ENCODE results near the gene ERN2.
A peak's percentile ranks its signal among the peaks of the same experiment; 100 is the strongest.

ERN2 gene

GRCh38 chr16:23683487-23683886 is 29.5 kb downstream of the ERN2 start:
- no peak for DNase-seq

DNA sequence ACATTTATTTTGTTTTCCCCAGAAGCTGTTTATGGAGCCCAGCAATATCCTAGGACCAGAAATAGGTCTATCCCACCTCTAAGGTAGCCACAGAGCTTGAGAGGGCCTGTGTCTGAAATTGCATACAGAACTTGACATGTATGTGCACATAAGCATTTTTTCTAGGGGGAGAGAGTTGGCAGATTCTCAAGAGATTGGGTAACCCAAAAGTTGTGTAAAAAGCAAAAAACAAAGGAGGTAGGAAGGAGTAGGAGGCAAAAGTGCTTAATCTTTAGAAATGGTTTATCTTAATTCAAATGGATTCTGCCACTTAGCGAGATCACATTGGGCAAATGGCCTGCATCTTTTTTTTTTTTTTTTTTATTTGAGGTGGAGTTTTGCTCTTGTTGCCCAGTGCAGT is 30.8 kb downstream of the ERN2 start:
- no peak for DNase-seq

DNA sequence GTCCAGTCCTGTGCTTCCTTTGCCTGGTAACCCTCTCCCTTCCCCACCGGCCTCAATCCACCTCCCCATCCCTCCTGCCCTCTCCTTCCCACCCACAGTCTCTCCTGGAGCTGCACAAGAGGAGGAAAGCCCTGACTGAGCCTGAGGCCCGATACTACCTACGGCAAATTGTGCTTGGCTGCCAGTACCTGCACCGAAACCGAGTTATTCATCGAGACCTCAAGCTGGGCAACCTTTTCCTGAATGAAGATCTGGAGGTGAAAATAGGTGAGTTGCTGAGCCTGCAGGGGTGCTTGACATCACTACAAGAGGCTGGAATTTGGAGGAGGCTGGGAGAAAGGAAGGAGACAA is 33.1 kb downstream of the ERN2 start:
- no peak for DNase-seq

- DNase-seq, result peak; percentile 52 to 56
Observed at GRCh38 chr16:23679274-23679985, 33.6 kb downstream of the ERN2 start.

DNA sequence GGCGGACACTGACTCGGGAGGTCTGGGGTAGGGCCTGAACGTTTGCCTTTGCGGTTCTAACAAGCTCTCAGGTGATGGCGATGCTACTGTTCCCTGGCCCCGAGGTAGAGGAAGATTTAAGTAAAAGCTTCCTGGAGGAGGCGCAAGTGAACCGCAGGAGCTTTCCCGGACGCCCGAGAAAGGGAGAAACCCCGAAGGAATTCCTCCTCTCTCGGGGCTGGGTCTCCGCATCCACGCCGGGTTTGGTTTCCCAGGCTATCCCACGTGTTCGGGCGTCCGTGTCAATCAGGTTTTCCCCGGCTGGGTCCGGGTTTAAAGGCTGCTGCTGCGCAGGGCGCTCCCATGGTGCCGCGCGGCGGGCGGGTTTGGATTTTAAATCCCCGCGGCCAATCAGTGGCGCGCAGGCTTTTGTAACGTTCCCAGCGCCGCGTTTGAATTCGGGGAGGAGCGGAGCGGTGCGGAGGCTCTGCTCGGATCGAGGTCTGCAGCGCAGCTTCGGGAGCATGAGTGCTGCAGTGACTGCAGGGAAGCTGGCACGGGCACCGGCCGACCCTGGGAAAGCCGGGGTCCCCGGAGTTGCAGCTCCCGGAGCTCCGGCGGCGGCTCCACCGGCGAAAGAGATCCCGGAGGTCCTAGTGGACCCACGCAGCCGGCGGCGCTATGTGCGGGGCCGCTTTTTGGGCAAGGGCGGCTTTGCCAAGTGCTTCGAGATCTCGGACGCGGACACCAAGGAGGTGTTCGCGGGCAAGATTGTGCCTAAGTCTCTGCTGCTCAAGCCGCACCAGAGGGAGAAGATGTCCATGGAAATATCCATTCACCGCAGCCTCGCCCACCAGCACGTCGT is 34.4 kb downstream of the ERN2 start, which contains the start of gene PLK1:
PLK1 (plus strand) TSS at position 460 of the 844 bp plus-strand sequence; CDS start at position 504, 44 bp downstream.
- DNase-seq, result peak; percentile 90 to 91

GRCh38 chr16:23676924-23677480 is 36.0 kb downstream of the ERN2 start:
- no peak for DNase-seq

- no peak for DNase-seq
Observed at GRCh38 chr16:23673971-23674614, 38.9 kb downstream of the ERN2 start.

DNA sequence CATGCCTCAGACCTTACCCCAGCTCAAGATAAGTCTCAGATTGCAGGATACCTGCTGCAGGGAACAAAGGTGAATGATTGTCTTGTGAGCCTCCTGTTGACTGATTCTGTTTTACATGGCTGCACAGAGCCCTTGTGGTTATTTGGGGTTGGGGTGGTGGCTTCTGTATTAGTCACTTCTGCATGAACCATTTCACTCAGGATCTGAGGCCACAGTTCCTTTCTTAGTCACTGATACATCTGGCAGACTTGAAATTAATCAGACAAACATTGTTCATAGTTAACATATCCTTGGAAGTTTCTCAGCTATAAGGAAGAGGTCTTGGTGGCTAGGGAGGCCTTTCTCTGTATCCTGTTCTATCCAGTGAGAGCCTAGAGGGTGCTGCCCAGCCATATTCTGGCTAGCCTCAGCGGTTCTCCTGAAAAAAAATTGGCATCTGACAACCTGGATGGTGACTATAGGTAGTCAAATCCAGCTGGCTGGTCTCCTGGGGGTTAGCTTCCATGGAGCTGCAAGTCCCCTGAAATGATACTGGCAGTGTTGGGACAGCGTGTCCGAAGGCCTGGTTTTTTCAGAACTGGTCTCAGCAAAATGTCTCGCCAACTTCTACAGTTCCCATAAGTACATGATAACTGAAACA is 42.8 kb downstream of the ERN2 start:
- DNase-seq, result peak; percentile 63 to 71

DNA sequence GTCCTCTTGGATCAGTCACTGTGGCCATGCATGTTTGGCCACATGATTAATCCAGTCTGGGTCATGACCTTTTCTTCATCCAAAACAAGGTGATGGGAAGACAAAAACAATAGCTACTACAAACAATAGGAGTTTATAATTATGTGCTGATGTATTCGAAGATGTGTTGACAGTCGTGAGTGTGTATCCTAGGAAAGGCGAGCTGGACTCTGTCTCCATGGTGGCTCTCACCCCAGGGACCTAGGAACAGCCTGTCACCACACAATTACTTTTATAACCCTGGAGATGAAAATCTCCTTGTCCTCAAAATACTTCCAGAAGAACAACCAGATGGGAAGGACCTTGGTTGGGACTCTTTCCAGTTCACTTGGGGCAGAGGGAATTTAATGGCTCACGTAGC is 44.1 kb downstream of the ERN2 start:
- DNase-seq, result no peak

DNA sequence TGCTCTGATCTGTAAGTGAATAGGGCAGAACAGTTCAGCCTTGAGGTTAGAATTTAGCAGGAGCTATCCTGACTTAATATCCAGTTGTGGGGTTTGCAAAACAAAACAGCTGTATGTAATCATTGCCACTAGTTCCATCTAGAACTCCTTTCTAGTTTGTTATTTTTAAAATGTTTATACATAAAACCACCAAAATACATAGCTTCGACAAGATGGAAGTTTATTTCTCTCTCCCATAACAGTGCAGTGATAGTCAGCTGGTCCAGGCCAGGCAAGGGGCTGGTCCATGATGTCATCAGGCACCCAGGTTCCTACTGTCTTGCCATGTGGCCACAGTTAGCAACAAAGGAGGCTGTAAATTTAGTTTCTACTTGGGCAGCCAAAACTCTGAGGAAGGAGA is 44.8 kb downstream of the ERN2 start:
- no peak for DNase-seq

DNA sequence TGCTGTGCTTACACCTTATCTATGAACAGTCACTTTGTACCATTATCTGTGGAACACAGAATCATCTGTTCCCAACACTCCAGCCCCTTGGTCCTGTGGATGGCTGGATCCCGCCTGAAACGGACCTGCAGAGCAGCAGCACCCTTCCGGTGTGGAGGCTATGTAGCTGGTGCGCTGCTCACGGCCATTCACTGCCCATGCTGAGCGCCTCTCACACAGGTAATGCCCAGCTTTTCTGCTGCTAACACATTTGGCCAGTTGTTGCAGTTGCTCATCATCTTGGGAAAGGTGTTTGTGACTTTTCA is 45.7 kb downstream of the ERN2 start:
- DNase-seq, result no peak

DNA sequence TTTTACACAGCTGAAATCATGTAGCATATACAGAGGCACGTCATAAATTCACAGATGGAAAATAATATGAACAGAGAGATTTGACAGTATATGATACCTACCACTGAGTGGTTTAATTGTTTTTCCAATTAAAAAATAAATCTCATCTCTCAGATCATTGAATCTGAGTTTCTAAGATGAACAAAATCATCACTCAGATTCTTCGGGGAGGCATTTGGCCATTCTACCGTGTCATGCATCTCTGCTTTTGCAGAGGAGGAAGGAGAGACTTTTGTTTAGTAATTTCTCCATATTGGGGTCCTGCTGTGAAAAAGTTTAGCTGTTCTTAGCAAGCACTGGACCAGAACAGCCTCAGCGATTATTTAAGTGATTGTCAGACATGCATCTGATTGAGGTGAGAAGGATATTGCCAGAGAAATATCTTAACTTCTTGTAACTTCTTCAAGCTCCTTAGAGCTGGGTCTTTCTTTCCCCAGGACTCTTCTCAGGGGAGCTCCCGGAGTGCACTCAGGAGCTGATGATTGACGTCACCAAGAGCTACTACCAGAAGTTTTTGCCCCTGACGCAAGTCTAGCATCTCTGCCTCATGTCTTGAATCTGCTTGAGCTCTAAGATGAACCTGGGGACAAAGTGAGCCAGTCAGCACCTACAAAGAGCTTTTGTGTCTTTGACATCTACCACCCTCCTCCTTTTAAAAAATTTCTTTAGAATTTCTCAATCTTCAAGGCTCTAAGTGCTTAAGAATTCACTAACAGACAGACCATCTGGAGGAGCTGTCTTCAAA is 46.3 kb downstream of the ERN2 start:
- no peak for DNase-seq

DNA sequence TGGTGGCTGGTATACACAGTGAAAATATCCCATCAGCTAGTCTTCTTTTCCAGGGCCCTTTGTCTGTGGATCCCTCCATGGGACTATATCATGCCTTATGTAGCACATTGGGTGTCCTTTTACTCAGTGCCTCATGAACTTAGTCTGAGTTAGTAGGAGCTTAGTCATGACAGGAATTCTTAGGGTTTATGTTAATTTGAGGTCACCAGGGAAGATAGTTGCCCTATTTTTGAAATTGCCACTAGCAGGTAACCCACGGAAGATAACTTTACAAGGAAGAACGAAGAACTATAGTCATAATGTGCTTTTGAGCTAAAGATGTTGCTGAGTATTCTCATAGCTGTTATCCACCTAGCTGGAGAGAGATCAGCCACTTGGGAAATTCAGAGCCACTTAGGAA is 49.1 kb downstream of the ERN2 start:
- DNase-seq, result no peak

DNA sequence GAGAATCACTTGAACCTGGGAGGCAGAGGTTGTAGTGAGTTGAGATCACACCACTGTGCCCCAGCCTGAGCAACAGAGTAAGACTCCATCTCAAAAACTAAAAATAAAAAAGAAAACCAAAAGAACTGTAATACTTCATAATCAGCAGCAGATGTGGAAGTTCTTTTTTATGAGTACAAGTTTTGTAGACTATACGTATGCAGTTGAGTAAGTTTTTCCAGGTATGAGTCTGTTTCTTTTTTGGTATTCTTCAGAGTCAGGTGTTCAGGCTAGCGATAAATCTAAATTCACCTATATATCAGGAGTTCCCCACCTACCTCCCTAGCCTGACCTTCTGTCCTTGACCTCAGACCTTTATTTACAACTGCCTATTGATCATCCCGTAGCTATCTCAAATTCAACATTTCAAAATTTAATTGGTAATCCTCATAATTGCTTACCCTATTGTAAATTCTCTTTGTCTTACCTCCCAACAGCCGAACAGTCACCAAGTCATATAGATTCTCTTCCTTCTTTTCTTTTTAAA is 61.0 kb downstream of the ERN2 start:
- DNase-seq, result no peak

- DNase-seq, result no peak
Observed at GRCh38 chr16:23650674-23651416, 62.2 kb downstream of the ERN2 start.

GRCh38 chr16:23642246-23642774 is 70.7 kb downstream of the ERN2 start:
- no peak for DNase-seq

DNA sequence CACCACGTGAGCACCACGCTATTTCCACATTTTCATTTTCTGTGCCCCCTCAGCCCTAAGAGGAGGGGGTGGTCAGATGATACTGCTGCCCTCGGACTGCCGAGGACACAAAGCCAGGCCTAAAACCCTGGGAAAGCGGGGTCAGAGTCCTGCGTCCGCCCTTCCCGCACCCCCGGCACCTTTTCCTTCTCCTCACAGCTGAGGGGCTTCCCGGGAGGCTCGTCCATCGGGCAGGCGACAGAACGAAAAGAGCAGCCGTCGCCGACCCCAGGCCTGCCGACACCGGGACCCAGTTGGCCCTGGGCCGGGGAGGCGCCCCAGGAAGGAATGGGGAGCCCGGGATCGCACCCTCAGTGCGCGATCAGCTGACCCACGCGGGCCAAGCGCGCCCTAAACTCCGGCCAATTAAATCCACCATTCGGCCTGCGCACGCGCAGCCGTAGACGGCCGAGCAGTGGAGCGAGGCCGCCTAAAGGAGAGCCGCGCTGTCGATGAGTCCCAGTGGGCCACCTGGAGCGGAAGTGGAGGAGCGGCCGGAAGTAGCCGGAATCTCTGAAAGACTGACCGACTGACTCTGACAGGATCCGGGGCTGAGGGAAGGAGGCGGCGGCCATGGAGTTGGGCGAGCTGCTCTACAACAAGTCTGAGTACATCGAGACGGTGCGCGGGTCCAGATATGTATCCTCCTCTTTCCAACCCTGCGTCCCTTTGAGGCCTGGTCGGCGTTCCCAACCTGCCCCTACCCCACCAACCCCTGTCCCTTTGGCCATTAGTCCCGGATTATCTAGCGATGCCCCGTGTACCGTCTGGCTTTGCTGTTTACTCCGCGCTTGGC is 71.9 kb downstream of the ERN2 start, which contains the start of the genes DCTN5 and PALB2:
DCTN5 (plus strand) TSS at position 536 of the 835 bp plus-strand sequence; CDS start at position 613, 77 bp downstream.
PALB2 (minus strand) TSS at position 380 of the 835 bp plus-strand sequence; CDS start at position 227, 153 bp downstream.
- peak; percentile 92 for DNase-seq

- DNase-seq, result no peak
Observed at GRCh38 chr16:23640615-23640930, 72.4 kb downstream of the ERN2 start.
